ENCODE data around the gene TGIF1. TPM values are rescaled to one million over a fixed set of nuclear protein-coding genes. Genes with fewer than 3 reads are reported as not detected.

Gene TGIF1
- 179 and 187 TPM in 2 replicates for total RNA-seq

DNA sequence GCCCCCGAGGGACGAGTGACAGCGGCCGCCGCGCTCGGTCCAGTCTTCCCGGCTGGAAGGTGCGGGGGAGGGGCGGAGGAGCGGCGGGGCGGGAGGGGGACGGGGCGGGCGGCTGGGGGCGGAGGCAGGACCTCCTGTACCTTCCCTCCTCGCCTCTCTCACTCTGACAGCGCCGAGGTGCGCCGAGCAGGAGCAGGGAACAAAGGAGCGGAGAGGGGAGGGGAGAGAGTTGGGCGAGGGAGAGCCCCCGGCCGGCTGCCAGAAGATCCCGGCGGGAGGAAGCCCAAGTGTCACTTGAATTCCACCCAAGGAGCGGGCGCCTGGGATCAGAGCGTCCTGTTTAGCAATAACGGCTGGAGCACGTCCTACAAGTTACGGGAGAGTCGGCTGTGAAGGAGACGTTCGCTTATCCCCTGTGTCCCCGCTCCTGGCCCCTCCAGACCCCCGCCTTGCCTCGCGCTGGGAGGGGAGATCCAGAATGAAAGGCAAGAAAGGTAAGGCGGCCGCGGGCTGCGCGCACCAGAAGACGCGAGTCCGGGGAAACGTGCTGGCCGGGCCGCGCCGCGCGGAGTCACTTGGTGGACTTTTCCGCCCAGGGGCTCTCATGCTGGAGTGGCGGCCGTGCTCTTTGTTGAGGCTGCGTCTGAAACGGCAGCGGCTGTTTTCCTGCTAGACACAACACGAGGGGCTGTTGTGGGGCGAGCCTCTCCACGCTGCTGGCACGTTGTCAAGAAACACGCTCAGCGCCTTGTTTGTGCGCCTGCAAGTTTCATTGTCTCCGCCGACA is at the start of gene TGIF1:
TGIF1 (plus strand) TSS at position 161 of the 787 bp plus-strand sequence; CDS start at position 479, 318 bp downstream.

Other genes with a start within 250 kb of the TGIF1 start
- 1.3 and 2.5 TPM in 2 replicates for gene MYOM1, start 230.2 kb upstream of the TGIF1 start, total RNA-seq
- gene MYL12A, start 202.4 kb upstream of the TGIF1 start, total RNA-seq, result 813 and 879 TPM in 2 replicates
- 390 and 424 TPM in 2 replicates for gene MYL12B, start 188.0 kb upstream of the TGIF1 start, total RNA-seq

All from smooth muscle cell of bladder (primary cell).